HG03196 (cell line): ENCODE results near the gene FREM3.
"Not testable (repeated sequence)": the region's sequence is repeated elsewhere in the genome, so short reads cannot be mapped to it uniquely, and the experiment has no call there.

Source experiments
- ATAC-seq: cut with Tn5 transposase; IDR thresholded peaks from one replicate; pipeline ENCODE4 v1.9.1; 2021; ENCODE audit not compliant: unreplicated experiment

Gene FREM3

DNA sequence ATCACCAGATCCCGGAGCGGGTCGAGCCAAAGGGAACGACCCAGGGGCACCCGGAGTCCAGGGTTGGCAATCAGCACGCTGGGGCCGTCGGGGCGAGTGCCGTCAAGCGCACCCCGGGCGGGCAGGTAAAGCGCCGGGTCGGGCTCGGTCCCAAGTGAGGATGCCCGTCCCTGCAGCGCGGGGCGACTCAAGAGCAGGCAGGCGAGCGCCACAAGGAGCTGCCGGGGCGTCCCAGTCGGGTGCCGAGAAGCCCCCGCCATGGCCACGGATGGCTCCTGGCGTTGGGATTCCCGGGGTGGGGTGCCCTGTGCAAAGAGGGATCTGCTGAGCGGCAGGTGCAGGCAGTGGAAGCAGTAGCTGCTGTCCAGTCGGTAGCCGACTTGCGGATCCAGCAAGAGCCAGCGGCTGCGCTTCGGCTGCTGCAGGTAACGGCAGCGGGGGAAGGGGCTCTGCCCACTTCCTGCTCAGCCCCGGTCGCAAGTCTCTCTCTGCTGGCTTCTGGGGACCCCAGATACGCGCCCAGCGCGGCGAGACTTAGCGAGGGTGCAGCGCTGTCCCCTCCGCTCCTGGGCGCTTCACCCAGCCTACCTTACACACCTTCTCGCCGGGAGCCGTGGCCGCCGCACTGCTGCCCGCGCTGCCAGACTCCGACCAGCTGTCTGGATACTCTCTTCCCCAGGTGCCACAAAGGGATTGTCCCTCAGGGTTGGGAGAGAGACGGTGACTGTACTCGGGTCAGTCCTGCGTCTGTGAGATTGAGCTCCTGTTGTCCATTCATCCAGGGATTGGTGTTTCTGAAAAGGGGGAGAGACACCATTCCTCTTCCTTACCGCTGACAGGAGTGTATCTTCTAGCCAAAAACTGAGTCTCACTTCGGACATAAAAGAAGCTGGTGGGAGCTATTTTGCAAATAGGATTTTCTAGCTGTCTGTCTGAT lies at the start of gene FREM3:
Gene FREM3 (minus strand): TSS at position 260 of the 937 bp plus-strand sequence. CDS start 0 bp downstream, at position 260.
- ATAC-seq = no peak

DNA sequence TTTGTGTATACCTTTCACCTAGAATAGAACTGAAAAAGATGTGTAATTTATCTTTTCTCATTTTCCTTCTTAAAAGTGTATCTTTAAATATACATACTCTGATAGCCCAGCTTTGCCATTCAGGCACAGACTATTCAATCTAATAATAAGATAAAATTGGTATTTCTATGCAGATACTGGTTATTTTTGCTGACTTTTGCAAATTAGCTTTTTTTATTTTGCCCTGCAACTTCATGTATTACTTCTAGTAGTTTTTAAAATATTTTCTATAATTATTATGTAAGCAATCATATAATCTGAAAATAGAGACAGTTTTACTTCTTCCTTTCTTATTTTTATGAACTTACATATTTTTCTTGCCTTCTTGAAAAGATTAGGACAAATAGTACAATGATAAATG lies 45.4 kb upstream of the FREM3 start:
- no peak for ATAC-seq

DNA sequence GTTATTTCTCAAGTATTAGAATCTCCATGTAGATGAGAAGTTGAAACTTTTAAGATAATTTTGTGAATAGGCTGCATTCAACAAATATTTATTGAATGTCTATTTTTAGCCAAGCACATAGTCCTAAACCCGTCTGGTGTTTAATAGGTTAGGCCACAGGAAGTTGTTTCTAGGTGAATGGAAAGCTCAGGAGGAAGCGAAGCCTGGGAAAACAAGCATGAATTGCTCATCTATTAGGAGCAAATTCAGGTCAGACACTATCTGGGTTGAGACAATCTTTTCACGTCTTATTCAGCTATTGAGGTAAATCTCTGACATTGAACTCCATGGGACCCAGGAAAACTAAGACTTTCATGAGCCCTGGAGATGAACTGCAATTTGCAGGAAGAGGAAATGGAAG lies 43.1 kb upstream of the FREM3 start:
- no peak for ATAC-seq

DNA sequence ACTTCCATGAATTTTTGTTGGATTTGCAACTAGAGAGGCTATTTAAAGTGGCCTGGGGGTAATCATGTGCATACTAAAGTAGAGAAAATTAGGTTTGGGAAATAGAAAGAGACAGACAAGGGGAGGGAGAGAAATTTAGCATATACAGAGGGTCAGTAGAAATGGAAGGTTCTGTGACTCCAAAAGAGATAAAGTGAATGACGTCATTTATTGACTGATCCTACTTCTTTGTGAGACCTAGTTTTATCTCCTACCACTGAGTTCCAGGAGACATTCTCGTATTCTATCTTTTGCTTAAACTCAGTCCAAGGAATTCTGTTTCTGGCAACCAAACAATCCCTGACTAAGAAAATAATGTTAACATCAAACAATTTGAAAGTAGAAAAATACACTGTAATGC lies 42.4 kb upstream of the FREM3 start:
- no peak for ATAC-seq

DNA sequence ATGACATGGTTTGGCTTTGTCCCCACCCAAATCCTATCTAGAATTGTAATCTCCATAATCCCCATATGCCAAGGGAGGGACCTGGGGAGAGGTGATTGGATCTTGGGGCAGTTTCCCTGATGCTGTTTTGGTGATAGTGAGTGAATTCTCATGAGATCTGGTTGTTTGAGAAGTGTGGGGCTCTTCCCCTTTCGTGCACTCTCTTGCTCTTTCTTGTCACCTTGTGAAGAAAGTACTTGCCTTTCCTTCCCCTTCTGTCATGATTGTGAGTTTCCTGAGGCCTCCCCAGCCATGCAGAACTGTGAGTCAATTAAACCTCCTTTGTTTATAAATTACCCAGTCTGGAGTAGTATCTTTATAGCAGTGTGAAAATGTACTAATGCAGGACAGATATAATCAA lies 36.4 kb upstream of the FREM3 start:
- ATAC-seq = no peak

DNA sequence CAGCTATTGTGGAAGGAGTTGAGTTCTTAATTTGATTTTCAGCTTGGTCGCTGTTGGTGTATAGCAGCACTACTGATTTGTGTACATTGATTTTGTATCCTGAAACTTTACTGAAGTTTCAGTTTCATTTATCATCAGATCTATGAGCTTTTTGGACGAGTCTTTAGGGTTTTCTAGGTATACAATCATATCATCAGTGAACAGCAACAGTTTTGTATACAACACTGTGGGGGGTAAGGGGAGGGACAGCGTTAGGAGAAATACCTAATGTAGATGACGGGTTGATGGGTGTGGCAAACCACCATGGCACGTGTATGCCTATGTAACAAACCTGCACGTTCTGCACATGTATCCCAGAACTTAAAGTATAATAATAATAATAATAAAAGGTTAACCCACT lies 35.6 kb upstream of the FREM3 start:
- ATAC-seq = not testable (repeated sequence)

DNA sequence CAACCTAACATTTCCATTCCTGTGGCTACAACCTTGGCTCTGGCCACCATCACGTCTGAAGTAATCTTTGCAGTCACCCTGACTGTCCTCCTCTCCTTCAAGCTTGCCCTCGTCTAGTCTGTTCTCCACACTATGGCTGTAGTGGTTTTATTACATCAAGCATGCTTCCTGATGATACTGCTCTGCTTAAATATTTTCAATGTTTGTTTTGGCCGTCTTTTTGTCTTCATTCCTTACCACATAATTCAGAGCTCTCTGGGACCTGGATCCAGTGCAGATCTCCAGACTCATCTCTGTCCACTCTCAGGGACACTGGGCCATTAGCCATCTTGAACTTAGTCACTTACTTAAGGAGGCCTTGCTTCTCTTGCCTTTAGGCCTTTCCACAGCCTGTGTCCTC lies 27.7 kb upstream of the FREM3 start:
- no peak for ATAC-seq

DNA sequence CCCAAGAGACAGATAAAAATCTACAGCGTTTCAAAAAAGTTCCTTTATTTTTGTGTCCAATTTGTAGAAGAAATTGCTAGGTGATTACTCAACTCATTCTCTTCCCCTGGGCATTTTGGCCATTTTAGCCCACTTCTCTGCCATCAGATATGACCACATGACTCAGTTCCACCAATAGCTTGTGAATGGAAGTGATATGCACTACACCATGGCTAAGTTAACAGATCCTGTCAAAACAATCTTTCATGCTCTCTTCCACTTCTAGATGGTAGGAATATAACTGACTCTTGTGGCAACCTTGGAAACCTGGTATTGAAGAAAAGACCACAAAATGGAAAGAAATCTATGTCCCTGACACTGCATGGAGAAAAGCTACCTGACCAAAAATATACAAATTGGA lies 26.2 kb upstream of the FREM3 start:
- ATAC-seq = no peak

DNA sequence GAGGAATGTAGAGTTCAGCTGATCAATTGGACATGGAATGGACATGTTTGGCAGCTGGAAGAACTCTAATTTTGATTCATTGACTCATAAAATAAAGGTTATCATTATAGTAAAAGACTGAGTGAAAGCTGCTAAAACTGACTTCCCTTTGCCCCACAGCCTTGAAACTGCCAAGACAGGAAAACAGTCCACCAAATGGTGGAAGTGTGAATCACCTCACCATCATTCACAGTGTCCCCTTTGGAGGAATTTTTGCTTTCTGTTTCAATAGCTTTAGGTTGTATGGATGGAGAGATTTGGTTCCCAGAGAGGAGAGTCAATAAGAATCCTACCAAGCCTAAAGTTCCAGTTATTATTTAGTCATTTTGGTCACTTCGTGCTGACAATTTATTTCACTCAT lies 20.8 kb upstream of the FREM3 start:
- no peak for ATAC-seq

DNA sequence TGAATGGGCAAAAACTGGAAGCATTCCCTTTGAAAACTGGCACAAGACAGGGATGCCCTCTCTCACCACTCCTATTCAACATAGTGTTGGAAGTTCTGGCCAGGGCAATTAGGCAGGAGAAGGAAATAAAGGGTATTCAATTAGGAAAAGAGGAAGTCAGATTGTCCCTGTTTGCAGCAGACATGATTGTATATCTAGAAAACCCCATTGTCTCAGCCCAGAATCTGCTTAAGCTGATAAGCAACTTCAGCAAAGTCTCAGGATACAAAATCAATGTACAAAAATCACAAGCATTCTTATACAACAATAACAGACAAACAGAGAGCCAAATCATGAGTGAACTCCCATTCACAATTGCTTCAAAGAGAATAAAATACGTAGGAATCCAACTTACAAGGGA lies 18.3 kb upstream of the FREM3 start:
- ATAC-seq = not testable (repeated sequence)

DNA sequence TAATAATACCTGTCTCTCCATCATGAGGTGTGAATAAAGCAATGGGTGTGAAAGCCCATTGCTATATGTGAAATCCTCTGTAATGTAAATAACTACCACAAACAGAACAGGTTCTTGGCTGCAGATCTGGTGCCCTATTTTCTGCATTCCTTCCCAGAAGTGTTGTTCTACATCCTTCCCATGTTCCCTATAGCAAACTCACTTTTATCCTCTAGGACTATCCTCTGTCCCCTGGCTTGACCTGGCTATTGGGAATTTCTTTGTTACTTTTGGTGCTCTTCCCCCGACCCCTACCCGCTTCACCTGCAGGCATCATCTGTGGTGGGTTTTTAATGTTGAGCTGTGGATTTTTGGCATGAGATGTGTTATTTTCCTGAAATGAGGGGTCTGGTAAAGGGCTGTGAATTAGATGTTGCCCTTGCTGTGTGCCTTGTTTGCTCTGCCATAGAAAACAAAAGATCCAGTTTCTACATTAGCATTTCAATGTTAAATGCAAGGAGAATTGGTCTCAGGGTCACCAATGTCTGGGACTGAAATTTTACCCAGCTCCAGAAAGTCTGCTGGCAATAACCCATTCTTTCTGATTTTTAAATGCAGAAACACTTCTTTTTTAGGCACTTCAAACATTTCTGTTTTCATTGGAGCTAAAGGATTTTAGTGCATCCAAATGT lies 13.6 kb upstream of the FREM3 start:
- ATAC-seq = no peak

DNA sequence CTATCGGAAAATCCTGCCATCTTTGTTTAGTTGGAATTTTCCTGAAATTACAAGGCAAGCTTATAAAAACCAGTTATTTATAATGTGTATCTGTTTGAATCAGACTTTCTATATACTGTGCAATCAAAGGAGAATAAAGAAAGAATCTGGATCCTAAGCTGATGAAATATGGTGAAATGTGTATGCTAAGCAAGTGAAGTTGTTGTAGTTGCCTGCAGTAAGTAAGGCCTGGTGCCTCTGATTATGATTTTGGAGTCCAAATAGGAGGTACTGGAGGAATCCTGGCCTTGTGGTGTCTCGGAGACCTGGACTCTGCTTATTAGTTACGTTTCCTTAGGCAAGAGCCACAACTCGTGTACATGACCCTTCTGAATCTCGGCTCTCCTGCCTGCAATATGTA lies 13.1 kb upstream of the FREM3 start:
- no peak for ATAC-seq

DNA sequence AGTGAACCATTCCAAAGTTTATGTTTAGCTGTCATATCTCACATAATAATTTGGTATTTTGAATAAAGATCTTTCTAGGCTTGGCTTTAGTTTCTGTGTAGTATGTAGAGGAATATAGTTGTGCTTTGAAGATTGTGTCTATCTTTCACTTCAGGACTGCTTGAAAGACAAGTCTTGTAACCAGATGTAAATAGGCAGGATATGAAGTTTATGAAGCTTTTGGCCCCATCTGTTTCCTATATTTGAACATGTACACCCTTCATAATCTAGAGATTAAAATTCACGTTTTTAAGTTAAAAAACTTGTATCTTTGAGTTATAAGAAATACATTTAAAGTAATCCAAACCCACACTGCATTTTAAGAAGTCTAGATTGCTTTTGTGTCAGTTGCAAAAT lies 11.7 kb upstream of the FREM3 start:
- no peak for ATAC-seq

DNA sequence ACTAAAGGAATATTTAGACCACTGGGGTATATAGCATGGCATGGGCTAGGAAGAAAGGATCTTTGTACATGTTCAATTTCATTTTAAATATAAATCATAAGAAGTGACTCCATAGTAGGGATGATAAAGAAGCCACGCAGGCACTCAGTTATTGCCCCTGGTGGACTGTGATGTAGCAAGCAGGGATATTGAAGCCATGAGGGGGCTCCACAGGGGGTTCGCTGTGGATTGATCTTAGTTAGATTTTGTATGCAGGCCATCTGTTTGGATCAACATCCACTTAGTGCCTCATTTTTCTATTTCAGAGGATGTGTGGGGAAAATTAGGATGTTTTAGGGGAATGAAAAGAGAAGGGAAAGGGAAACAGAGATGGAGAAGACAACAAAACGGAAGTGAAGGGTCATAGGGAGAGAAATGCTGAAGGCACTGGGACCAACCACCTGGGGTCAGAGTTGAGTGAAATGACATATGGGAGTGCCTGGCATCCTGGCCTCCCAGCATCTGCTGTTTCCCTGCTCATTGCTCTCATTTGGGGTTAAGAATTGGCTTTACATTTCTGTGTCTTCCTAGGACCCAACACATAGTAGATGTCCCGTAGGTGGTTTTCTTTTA lies 11.2 kb upstream of the FREM3 start:
- ATAC-seq = no peak

DNA sequence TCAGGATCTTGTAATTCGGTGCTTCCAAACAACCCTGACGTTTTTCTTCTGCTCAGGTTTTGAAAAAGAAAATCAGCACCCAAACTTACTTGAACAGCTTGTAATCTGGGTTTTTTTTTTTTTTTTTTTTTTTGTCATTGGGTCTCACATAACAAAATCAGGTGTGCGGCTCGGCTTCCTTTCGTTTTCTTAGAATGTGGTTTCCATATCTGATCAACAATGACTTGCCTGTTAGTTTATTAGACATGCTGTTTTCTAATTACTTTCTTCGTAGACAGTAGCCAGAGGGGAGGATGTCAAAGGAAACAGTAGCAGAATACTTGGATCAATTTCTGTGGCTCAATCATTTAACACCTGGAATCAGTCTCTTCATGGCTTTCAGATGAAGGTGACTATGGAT lies 890 bp upstream of the FREM3 start:
- no peak for ATAC-seq

DNA sequence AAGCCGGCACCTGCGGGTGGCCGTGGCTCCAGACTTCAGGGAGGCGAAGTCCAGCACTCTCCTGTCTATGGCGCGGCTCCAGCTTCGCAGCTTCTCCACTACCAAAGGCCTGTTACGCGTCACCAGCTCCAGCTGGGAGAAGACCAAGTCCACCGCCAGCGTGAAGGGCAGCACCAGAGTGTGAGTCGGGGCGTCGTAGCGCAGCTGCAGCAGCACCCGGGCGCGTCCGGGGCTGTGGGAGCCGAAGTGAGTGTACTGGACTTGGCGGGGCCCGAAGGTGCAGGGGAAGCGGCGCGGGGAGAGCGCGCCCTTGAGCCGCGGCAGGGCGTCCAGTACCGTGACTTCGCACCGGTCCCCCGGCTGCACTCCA lies 444 bp downstream of the FREM3 start:
- ATAC-seq = no peak

DNA sequence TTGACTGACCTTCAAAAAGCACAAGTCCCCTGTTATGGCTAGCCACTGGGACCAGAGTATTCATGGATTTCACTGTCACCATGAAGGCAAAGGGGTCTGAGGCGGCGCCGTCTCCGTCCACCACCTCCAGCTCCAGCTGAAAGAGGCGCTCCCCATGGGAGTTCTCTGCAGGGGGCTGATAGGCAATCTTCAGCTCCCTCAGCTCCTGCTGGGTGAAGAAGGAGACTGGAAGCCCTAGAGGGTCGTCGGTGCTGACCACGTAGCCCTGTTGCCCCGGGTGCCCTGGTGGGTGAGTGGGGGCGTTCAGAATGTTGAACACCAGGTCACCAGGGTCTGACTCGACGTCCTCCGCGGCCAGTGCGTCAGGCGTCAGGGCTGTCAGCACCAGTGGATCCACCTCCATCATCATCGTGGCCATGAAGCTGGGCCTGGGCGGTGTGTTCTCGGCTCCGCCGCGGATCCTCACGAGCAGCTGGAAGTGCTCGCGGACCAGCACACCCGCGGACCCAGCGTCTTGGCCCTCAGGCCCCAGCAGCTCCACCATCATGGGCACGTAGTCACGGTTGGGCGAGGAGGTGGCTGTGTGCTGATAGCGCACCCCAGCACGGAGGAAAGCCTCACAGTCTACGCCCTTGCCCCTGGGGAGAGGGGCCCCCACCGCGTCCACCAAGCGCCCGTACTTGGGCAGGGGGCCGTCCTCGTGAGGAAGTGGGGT lies 987 bp downstream of the FREM3 start:
- ATAC-seq = no peak

DNA sequence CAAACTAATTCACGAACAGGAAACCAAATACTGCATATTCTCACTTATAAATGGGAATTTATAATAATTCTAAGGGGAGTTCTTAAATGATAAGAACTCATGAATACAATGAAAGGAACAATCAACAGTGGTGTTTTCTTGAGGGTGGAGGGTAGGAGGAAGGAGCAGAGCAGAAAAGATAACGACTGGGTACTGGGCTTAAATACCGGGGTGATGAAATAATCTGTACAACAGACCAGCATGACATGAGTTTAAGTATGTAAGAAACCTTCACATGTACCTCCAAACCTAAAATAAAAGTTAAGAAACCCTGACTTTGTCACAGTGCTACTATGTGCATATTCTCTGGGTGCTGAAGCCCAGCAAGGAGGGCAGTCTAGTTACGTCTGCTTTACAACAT lies 6.6 kb downstream of the FREM3 start:
- no peak for ATAC-seq

DNA sequence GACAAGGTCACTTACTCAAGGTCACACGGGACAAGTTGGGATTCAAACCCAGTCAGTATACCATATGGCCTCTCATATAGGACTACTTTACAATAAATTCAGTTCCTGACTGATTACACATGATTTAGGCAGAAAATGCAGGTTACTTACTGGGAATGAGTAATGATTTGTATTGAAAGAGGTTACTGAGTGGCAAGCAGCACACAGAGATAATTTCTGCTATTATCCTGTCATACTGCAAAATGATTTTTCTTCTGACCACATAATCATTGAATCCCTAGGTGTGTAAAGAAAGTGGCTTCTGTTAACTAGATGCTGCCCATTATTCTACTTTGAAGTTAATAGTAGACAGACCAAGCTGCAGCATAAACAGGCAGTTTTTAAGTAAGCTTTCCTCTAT lies 8.2 kb downstream of the FREM3 start:
- ATAC-seq = no peak

DNA sequence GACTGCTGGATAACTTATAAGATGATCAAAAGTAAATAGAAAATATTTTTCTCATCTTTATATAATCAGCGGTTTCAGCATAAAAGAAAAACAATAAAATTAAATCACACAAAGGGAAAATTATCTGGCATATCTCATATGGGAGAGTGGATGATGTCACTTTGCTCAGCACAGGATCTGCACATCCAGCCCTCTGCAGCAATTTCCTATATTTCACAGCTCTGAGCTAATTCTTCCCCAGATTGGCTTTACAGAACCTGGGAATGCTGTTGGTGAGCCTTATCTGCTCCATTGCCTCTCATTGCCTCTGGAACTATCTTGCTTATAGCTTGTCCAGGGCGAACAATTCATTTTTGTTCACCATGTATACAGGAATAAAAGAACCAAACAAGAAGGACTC lies 21.0 kb downstream of the FREM3 start:
- no peak for ATAC-seq

DNA sequence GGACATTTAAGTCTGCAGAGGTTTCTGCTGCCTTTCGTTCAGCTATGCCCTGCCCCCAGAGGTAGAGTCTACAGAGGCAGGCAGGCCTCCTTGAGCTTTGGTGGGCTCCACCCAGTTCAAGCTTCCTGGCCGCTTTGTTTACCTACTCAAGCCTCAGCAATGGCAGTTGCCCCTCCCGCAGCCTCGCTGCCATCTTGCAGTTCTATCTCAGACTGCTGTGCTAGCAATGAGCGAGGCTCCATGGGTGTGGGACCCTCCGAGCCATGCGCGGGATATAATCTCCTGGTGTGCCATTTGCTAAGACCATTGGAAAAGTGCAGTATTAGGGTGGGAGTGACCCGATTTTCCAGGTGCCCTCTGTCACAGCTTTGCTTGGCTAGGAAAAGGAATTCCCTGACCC lies 26.8 kb downstream of the FREM3 start:
- not testable (repeated sequence) for ATAC-seq
